NCI-H2196 (cell line): ENCODE measurements around the gene ELOVL4.

ENCODE experiments used
- DNase-seq: peaks from one replicate; lab custom pipeline; 2025; ENCODE audit not compliant: unreplicated experiment; lab: John Stamatoyannopoulos, UW

ELOVL4 gene

DNA sequence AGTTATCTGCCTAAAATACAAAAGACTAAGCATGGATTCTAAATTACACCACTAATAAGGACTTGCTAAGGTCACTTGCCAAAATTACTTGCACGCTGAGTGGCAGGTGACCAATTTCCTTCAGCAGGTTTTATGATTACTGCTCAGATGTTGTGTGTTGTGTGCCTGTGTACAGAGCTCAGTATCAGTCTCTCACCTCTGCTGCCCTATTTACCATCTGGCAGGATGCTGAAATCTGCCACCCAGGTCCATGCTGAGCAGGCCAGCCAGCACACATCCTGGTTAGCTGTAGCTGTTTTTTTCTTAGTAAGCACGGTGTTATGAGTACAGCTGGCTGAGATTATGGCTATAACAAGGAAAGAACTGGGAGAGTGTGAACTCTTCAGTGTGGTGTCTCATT lies 34.0 kb downstream of the ELOVL4 start:
- DNase-seq, result no peak

DNA sequence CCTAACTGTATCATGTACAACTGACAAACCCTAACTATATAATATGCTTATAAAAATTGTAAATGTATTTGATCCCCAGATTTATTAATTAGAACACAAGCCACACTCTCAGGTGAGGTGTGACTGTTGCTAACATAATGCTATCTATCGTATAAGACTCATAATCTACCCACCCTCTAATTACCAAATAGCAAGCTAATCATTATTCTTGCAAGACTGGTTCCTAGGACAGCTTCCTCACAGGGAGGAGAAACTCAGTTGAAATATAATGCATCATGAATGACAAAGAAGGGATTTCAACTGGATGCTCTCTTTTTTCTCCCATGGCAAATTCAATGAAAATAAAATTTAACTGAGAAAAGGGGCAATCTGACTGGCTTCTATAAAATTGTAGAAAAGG lies 35.4 kb downstream of the ELOVL4 start:
- DNase-seq, result no peak

DNA sequence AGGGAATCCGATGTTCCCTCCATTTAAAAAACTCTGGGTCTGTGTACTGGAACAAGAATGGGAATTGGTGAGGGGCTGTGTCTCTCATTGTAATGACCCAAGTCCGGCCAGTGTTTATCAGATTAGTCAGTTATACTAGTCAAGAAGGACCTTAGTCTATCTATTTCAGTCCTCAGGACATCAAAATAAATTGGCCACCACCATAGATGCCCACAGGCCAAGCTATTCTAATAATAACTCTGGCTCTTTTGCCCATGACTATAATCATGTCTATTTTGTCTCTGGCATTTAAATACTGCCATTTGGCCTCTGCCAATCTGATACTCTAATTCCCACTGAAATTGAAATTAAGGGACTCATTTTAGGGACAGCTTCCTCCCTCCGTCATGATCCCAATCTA lies 37.8 kb downstream of the ELOVL4 start:
- DNase-seq, result no peak

DNA sequence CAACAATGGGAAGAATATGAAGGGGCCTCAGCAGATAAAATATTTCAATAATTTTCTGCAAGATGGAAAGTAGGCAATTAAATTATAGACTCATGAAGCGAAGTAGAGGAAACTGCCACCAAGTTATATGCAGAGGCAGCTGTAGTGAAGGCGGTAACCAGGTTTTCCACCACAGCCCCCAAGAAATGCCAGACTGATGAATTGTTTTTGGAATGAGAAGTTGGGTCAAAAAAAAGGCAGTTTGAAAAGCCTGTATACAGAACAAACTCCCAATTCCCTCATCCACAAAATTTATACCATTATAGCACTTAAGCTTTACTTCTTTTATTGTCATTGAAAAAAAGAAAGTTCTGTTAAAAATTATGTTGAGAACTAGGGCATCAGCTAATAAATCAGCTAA lies 45.3 kb downstream of the ELOVL4 start:
- DNase-seq, result no peak

DNA sequence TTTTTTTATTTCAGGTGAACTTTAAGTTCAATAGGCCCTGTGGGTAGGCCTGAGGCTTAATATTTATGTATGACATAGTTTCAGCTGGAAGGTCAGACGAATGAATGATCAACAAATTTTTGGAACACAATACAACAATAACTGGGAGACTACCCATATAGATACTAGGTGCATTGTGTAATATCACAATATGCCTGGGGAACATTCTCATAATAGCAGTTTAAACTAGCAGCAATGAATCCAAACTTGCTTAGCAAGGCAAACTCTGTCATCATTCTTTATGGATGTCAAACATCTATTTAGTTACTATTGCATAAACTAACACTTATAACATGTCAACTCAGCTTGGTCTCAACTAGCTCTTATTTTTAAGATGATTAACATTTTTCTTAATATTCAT lies 49.3 kb downstream of the ELOVL4 start:
- no peak for DNase-seq

DNA sequence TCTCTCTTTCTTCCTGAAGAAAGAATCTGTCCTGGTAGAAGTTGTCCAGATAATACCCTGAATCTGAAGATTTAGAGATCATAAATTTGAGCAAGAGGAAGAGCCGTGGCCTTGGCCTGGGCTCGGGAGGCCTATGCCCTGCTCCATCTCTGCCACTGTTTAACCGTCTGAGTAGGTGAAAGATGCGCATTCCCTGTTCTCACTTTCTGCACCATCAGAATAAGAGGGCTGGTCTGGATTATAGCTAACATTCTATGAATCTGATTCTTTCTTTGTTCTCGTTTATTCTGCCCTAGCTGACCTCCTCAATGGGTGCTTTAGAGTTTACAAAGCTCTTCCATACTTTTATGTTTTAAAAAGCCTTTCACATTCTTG lies 51.3 kb downstream of the ELOVL4 start:
- no peak for DNase-seq

DNA sequence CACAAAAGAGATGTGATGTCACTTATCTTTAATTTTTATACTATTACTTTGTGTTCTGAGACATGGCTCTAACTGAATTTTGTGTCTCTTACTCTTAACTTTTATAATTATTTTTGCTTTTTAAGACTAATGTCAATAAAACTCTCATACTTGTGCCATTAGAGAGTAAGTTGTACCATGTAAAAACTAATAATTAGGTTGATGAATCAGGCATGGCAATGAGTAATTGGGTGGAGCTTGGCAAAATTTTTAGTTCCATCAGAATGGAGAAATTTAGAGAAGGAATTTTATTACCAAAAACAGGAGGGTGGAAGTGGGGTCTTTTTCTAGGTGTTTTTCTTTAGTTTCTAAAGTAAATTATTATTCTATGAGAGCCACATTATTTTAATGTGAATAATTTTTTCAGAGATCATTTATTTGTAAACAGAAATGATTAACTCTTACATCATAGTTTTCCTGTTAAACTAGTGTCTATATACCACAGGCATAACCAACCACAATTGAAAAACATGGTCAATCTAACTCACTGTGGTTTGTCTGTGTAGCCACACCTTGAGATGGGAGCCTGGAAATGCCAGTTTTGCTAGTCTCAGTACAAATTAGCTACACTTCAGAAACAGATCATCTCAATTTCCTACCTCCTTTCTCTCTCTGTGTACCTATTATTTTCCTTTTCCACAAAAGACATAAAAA lies 51.8 kb downstream of the ELOVL4 start:
- no peak for DNase-seq

DNA sequence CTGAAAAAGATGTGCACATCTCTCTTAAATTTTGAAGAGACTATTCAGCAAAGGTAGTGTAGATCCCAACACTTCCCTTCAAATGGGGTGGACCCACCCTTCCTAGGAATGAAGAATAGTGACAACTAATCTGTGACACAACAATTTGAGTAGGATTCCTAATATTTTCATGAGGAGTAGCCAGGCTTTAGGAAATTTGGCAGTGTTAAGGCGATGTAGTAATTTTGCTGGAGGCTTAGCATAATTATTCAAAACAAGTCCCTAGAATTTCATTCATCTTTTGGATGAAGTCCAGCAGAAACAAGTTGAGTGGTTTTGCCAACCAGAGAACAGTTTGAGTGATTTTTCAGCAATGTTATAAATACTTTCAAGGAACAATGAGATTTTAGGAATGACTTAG lies 52.4 kb downstream of the ELOVL4 start:
- DNase-seq, result no peak

DNA sequence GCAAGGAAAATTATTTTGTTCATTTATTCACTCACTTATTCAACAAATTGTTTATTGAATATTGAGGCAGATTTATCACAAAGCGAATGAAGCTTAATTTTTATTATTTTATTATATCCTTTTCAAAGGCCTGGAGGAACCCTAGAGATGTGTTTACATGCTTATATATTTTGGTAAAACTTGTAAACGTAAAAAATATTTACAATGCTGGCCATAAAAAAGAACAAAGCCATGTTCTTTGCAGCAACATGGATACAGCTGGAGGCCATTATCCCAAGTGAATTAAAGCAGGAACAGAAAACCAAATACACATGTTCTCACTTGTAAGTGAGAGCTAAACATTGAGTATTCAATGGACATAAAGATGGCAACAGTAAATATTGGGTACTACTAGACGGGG lies 58.8 kb downstream of the ELOVL4 start:
- no peak for DNase-seq

DNA sequence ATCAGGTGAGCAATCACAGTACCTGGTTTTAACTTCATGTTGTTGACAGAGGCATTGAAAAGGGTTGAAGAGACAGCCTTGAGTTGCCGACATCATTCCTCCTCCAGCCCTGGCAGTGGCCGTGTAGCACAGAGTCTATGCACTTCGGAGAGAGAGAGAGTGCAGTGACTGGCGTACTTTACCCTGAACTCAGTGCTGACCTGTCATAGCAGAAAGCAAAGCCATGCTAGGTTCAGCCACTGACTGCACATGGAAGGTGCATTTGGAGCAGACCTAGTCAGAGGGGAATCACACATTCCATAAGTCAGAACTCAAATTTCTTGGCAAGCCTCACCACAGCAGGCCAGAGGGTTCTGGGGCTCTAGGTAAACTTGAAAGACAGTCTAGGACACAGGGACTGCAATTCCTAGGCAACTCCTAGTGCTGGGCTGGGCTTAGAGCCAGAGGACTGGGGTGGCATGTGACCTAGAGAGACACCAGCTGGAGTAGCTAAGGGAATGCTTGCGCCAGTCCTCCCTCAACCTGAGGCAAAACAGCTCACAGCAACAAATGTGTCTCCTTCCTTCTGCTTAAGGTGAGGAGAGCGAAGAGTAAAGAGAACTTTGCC lies 69.1 kb downstream of the ELOVL4 start:
- DNase-seq, result peak; percentile 31

DNA sequence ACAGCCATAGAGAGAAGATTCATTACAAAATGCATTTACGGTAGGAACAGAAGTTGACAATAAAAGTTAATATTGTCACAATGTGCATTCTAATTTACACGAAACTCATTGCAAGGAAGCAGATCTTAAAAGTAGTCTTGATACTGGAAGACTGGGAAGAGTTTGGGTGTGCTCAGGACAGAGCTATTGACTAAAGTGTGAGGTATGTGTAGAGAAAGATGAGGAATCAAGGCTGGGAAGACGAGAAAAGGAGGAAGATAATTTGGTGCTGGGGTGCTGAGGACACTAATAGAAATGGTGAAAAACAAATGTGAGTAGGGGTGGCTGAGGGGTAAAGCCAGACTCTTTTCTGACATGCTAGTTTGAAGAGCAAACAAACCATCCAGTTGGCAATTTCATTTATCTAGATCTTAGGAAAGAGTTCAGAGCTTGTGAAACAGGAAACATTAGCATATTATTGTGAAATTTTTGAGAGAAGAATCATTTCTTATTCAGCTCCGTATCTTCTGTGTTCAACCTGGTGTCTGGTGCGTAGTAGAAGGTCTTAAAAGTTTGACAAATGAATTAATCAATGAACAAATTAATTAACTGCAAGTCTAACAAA lies 72.7 kb downstream of the ELOVL4 start:
- no peak for DNase-seq

DNA sequence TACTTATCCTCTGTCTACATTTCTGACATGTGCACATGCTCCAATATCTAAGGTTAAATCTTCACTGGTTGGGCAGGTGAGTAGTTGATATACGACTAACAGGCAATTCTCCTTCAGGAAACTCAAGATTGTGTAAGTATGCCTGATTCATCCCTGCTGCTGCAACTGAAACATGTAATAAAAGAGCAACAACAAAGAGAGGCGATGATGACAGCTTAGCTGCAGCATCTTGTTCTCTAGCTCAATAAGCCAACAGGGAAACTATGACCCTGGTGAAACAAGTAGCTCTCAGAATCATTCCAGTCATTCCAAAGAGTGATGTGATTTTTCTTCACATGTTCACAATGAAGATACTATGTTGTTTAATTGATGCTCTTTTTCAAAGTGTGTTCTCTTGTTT lies 74.4 kb downstream of the ELOVL4 start:
- no peak for DNase-seq

DNA sequence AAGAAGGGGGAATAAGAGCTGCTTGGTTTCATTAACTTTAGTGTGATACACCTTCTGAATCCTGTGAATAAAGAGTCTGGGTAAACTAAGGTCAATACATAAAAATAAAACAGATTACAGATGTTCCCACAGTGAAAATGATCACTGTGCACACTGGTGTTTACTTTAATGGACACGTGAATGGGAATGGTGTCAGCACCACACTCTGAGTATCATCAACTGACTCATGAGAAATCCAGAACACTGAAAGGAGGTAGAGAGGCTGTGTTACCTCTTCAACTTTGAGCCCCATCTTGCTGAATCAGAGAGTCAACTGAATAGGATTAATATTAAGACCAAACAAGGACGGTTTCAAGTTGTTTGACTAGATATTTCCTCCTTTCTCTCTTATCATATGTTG lies 75.0 kb downstream of the ELOVL4 start:
- no peak for DNase-seq

DNA sequence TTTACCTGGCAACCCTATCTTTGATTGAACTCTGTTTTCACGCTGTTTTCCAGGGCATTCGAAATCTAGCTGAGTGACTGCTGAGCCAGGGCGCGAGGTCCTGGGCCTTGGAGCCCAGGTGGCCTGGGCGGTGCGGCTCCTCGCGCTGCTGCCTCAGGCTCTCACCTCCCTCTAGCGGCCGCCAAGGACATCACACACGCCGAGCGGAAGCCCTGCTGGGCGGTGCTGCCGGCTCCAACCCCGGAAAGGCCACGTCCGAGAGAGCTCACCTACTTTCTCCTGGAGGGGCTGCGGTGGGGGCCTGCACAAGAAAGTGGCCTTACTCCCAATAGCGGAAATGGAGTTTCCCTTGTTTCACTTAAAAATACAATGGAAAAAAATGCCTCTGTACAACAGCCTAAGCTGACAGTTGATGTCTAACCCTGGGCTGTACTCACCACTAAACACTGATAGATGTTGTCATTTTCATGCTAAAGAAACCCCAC lies 77.7 kb downstream of the ELOVL4 start:
- DNase-seq, result peak; percentile 73

DNA sequence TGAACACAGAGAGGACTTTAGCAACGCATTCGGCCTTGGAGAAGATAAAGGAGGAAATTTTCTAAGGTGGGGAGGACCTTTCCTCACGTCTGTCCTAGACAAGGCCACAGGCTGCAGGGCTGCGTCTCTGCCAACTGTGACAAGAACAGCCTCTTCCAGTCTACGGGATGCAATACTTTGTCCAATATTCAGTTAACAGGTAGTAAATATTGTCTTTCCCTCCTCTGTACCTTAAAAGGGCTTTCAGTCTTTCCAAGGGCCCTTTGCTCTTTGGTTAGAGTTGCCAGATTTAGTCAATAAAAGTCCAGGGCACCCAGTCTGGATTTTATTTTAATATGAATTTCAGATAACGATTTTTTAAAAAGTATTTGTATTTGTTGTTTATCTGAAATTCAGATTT lies 78.2 kb downstream of the ELOVL4 start:
- no peak for DNase-seq

DNA sequence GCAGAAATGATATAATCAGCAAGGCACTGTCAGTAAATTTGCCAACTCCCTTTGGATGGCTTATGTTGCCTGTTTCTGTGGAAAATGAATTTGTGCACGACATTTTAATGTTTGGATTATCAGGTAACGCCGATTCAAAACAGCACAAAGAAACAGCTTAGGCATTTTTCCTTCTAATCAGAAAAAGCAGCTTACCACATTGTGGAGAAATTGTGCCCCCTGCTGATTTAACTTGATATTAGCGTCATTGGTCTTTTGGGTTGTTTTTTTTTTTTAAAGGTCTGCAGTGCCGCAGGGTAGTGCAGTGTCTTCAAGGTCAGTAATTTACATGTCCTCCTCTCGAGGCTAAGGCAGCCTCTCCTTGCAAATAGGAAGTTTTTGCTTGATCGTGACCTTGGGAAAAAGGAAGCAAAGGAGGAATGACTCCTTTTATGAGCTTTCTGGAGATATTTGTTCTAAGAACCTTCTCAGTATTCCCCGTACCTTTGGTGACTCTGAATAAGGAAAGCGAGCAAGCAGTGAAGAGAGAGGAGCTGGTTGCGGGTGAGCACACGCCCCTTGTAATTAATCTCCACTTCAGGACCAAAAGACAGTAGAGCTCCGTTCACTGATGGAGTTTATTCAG lies 79.1 kb downstream of the ELOVL4 start:
- DNase-seq, result peak; percentile 83
